Measurements from ENCODE around the gene SRSF4.

- TF ChIP-seq CTCF (IDR thresholded peaks at IDR 0.05) (no peak), POLR2A (IDR thresholded peaks at IDR 0.05) (no peak)
Measured at GRCh38 chr1:29121516-29121935, 60.2 kb downstream of the SRSF4 start.
